Esophagus squamous epithelium (tissue), 4 donors: ENCODE data around the gene COPS9.

Experiments
- POLR2A ChIP-seq, 4 donors: fragments of 450-650 bp; IDR thresholded peaks; one replicate each; pipeline ENCODE4 v1.6.1; 2017; ENCODE audit warnings: antibody characterized with exemption in 4 of 4, mild to moderate bottlenecking in 4 of 4, moderate library complexity in 3 of 4
- TF ChIP-seq, protein P1 (sequence below), 6 experiments: fragments of 450-650 bp in 4 of 6; fragments of 200-600 bp in 2 of 6; sonication (generic) in 2 of 6; IDR thresholded peaks; one replicate each; pipeline ENCODE4 v1.5.1; 2016 to 2019; ENCODE audit warnings: antibody characterized with exemption in 6 of 6, mild to moderate bottlenecking in 4 of 6, moderate library complexity in 4 of 6

DNA sequence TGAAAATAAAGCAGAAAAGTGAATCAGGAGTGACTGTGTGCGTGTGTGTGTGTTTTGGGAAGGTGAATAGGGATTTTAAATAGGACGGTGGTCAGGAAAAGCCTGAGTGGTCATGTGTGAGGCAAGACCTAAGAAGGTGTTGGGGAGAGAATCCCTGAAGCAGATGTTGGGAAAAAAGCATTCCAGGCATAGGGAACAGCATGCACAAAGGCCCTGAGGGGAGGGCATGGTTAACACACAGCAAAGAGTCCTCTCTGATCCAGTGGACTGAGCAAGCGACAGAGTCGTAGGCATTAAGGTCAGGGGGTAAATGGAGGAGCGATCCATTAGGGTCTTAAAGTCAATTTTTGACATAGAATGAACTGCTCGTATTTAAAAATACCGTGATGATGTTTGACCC is 38.4 kb upstream of the COPS9 start:
- TF ChIP-seq, protein P1, sequence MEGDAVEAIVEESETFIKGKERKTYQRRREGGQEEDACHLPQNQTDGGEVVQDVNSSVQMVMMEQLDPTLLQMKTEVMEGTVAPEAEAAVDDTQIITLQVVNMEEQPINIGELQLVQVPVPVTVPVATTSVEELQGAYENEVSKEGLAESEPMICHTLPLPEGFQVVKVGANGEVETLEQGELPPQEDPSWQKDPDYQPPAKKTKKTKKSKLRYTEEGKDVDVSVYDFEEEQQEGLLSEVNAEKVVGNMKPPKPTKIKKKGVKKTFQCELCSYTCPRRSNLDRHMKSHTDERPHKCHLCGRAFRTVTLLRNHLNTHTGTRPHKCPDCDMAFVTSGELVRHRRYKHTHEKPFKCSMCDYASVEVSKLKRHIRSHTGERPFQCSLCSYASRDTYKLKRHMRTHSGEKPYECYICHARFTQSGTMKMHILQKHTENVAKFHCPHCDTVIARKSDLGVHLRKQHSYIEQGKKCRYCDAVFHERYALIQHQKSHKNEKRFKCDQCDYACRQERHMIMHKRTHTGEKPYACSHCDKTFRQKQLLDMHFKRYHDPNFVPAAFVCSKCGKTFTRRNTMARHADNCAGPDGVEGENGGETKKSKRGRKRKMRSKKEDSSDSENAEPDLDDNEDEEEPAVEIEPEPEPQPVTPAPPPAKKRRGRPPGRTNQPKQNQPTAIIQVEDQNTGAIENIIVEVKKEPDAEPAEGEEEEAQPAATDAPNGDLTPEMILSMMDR (IDR thresholded peaks at IDR 0.05): no peak
- no peak for TF ChIP-seq POLR2A (IDR thresholded peaks at IDR 0.05)
